Measurements from ENCODE around the gene CEP78. TPM values are rescaled to one million over a fixed set of nuclear protein-coding genes. Genes with fewer than 3 reads are reported as not detected.

CEP78 gene
- total RNA-seq, 4 donors from 2014 or later: 5.9 to 10.7 (median 7.7) TPM

DNA sequence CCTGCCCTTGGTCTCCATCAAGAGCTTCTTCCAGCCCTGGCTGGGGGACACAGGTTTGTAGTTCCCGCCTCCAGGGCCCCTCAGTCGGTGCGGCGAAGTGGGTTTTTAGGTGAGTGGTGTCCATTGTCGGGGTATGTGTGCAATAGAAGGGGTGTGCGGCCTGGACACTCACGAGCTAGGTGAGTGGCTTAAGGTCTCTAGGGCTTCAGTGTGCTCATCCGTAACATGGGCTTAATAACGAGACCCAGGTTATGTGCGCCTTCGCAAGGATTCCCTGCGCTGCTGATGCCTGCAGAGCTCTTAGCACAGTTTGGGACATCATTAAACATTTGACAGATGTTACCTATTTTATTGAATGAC, 656 bp downstream of the CEP78 start:
- intact Hi-C loops (cut with DNase I; ENCODE audit: low total_unique reads): loop anchor here (10.0 kb wide), 1 partner anchor 128 kb away; no protein-coding TSS in a partner anchor

DNA sequence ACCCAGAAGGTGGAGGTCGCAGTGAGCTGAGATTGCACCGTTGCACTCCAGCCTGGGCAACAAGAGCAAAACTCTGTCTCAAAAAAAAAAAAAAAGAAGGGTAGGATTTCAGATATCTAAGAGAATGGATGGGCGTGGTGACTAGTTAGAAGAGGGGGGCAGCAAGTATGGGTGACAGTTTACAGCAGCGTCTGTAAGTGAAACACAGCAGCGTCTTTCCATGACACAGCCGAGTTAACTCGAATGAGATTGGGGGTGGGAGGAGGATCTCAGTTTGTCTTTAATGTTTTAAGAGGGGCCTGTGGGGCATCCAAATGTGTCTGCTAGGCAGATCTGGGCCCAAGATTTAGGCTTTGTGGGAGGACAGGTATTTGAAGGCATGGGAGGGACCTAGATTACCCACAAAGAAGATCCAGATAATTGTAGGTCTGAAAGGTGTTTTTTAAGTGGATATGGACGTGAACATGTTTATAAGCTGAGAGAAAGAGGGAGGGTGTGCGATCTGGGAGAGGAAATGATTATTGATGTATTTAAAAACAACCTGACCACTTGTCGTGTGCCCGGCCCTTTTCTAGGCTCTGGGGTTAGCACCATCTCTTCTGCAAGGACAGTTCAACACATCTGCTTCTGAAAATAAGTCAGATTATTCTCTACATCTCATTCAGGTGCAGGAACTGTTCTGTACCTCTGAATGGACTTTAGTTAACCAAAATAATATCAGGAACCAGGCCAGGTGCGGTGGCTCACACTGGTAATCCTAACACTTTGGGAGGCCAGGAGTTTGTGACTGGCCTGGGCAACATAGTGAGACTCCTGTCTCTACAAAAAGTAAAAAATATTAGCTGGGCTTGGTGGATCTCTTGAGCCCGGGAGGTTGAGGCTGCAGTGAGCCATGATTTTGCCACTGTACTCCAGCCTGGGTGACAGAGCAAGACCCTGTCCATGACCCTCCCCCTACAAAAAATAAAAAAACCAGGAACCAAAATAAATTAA, 2.5 kb downstream of the CEP78 start:
- intact Hi-C loops (cut with DNase I; ENCODE audit: low total_unique reads): loop anchor here (10.0 kb wide), 1 partner anchor 126 kb away; no protein-coding TSS in a partner anchor
- no peak overlapping the region for H3K4me3 ChIP-seq (ENCODE audit: low read depth, poor library complexity, severe bottlenecking)
- TF ChIP-seq, protein P1, sequence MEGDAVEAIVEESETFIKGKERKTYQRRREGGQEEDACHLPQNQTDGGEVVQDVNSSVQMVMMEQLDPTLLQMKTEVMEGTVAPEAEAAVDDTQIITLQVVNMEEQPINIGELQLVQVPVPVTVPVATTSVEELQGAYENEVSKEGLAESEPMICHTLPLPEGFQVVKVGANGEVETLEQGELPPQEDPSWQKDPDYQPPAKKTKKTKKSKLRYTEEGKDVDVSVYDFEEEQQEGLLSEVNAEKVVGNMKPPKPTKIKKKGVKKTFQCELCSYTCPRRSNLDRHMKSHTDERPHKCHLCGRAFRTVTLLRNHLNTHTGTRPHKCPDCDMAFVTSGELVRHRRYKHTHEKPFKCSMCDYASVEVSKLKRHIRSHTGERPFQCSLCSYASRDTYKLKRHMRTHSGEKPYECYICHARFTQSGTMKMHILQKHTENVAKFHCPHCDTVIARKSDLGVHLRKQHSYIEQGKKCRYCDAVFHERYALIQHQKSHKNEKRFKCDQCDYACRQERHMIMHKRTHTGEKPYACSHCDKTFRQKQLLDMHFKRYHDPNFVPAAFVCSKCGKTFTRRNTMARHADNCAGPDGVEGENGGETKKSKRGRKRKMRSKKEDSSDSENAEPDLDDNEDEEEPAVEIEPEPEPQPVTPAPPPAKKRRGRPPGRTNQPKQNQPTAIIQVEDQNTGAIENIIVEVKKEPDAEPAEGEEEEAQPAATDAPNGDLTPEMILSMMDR (IDR thresholded peaks at IDR 0.05): no peak
- no peak for TF ChIP-seq POLR2A (IDR thresholded peaks at IDR 0.05)
- DNase-seq (ENCODE audit: low spot score in 2 of 2): no peak
- WGBS, 2 donors: 82 to 83% methylated on average over 13 of the region's 13 CpGs

More for the DNA sequence above, 656 bp downstream of the CEP78 start:
- TF ChIP-seq POLR2A (IDR thresholded peaks at IDR 0.05): no peak
- TF ChIP-seq, protein P1 (IDR thresholded peaks at IDR 0.05): no peak
- 9 to 20% methylated on average over 8 to 12 of the region's 12 CpGs for WGBS, 2 donors
- DNase-seq (ENCODE audit: low spot score in 2 of 2): no peak
- peak overlapping the region; percentile 76 for H3K4me3 ChIP-seq (ENCODE audit: low read depth, poor library complexity, severe bottlenecking)

DNA sequence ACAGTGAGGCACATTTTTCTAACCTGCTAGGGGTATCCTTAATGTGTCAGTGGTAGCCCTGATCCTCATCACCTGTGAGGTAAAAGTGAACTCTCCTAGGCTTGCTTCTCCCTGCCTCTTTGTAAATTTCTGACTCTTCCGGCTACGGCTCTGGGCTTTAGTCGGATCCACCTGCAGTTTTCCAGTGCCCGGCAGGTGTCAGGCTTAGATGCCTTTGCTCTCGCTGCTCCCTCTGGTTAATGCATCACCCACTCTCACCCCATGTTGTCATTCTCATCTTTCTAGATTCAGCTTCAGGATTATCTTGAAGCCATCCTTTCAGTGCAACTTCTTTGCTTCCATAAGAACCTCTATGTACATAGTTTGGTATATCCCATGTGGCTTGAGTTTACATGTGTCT, 3.6 kb downstream of the CEP78 start:
- TF ChIP-seq POLR2A (IDR thresholded peaks at IDR 0.05): no peak
- TF ChIP-seq, protein P1 (IDR thresholded peaks at IDR 0.05): no peak
- whole genome bisulfite sequencing, 2 donors: 64 to 79% methylated on average over 5 of the region's 5 CpGs
- no peak overlapping the region for H3K4me3 ChIP-seq (ENCODE audit: low read depth, poor library complexity, severe bottlenecking)
- DNase-seq (ENCODE audit: low spot score in 2 of 2): no peak
- intact Hi-C loops (cut with DNase I; ENCODE audit: low total_unique reads): loop anchor here (10.0 kb wide), 1 partner anchor 125 kb away; no protein-coding TSS in a partner anchor

DNA sequence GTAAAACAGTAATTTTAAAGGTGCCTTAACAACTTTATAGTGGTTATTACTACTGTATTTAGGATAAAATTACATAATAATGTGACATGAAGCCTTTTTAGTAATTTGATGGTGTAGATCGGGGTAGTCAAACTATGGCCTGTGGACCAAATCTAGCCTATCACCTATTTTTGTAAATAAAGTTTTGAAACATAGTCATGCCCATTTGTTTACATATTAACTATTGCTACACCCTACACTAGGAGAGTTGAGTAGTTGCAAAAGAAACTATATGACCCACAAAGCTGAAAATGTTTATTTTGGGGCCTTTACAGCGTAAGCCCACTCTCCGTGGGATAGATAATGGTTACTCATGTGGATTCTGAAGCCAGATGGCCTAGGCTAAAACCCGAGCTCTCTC, 6.2 kb downstream of the CEP78 start:
- intact Hi-C loops (cut with DNase I; ENCODE audit: low total_unique reads): no loop called here
- H3K4me3 ChIP-seq (ENCODE audit: low read depth, poor library complexity, severe bottlenecking): no peak overlapping the region
- 80 to 84% methylated on average over 4 of the region's 4 CpGs for WGBS, 2 donors
- TF ChIP-seq, protein P1 (IDR thresholded peaks at IDR 0.05): no peak
- no peak for DNase-seq (ENCODE audit: low spot score in 2 of 2)

DNA sequence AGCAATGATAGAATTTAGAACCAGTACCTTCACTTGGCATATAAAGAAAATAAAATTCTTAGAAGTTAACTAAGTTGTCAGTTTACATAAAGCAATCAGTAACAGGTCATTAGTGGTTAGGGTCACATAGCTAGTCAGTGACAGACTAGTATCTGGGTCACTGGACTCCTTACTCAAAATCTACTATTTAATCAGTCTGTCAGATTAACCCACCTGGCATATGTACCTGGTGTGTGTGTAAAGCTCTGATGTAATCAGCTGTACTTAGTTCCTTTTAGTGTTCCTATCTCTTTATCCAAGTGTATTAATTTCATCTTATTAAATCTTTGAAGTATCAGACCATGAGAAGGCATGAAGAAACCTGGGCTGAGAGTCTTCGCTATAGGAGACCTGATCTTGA, 7.3 kb downstream of the CEP78 start:
- no peak for DNase-seq (ENCODE audit: low spot score in 2 of 2)
- no peak overlapping the region for H3K4me3 ChIP-seq (ENCODE audit: low read depth, poor library complexity, severe bottlenecking)
- 95 to 100% methylated on average over 1 of the region's 1 CpG for WGBS, 2 donors
- TF ChIP-seq POLR2A (IDR thresholded peaks at IDR 0.05): no peak
- TF ChIP-seq, protein P1 (IDR thresholded peaks at IDR 0.05): no peak
- intact Hi-C loops (cut with DNase I; ENCODE audit: low total_unique reads): no loop called here
